Trophoblast cell (in vitro differentiated cells and primary cell): ENCODE data around the gene GFM1.

ENCODE experiments used
- DNase-seq, 2 donors: peaks; one replicate each; pipeline ENCODE4 v3.0.0-alpha.2; 2016
- H2AFZ ChIP-seq: 2 replicates; pipeline ENCODE4 v1.6.1; 2013; ENCODE audit warnings: low read length, moderate library complexity, mild to moderate bottlenecking; ENCODE audit not compliant: insufficient read depth, poor library complexity
- H2AK5ac ChIP-seq: 2 replicates; pipeline ENCODE4 v1.6.1; 2013; ENCODE audit warnings: mild to moderate bottlenecking, low read length
- H2BK120ac ChIP-seq: 2 replicates; pipeline ENCODE4 v1.6.1; 2013; ENCODE audit warnings: low read length, mild to moderate bottlenecking, moderate library complexity; ENCODE audit not compliant: insufficient read depth, poor library complexity
- H2BK12ac ChIP-seq: 2 replicates; pipeline ENCODE4 v1.6.1; 2013; ENCODE audit warnings: mild to moderate bottlenecking, low read length, moderate library complexity
- H2BK5ac ChIP-seq: 2 replicates; pipeline ENCODE4 v1.6.1; 2013; ENCODE audit warnings: low read length, low read depth, moderate library complexity, mild to moderate bottlenecking; ENCODE audit not compliant: poor library complexity
- H3K14ac ChIP-seq: 2 replicates; pipeline ENCODE4 v1.6.1; 2013; ENCODE audit warnings: mild to moderate bottlenecking, low read length
- H3K18ac ChIP-seq: 2 replicates; pipeline ENCODE4 v1.6.1; 2013; ENCODE audit warnings: mild to moderate bottlenecking, low read length
- H3K23ac ChIP-seq: 2 replicates; pipeline ENCODE4 v1.6.1; 2013; ENCODE audit warnings: low read length
- H3K27ac ChIP-seq: 2 replicates; pipeline ENCODE4 v1.5.1; 2013; ENCODE audit warnings: low read depth, mild to moderate bottlenecking, inconsistent platforms, low read length, moderate library complexity
- H3K27me3 ChIP-seq: 2 replicates; pipeline ENCODE4 v1.6.1; 2013; ENCODE audit warnings: inconsistent platforms, mild to moderate bottlenecking, low read length, moderate library complexity; ENCODE audit not compliant: insufficient read depth
- H3K36me3 ChIP-seq, 2 experiments: 1 replicate in 1 of 2; 2 replicates in 1 of 2; pipeline ENCODE4 v1.6.1; 2013; ENCODE audit warnings: low read length in 2 of 2, mild to moderate bottlenecking in 2 of 2, moderate library complexity in 1 of 2; ENCODE audit not compliant: insufficient read depth in 2 of 2, control insufficient read depth in 1 of 2
- H3K4ac ChIP-seq: 2 replicates; pipeline ENCODE4 v1.6.1; 2013; ENCODE audit warnings: low read depth, mild to moderate bottlenecking, low read length, moderate library complexity
- H3K4me1 ChIP-seq, 2 experiments: 1 replicate in 1 of 2; 2 replicates in 1 of 2; pipeline ENCODE4 v1.6.1; 2013; ENCODE audit warnings: low read length in 2 of 2, mild to moderate bottlenecking in 2 of 2, moderate library complexity in 1 of 2; ENCODE audit not compliant: insufficient read depth in 2 of 2, control insufficient read depth in 1 of 2
- H3K4me2 ChIP-seq: 2 replicates; pipeline ENCODE4 v1.6.1; 2013; ENCODE audit warnings: inconsistent platforms, mild to moderate bottlenecking, low read length, moderate library complexity
- H3K4me3 ChIP-seq: 2 replicates; pipeline ENCODE4 v1.5.1; 2013; ENCODE audit warnings: mild to moderate bottlenecking, low read depth, low read length, inconsistent platforms
- H3K79me1 ChIP-seq: one replicate; pipeline ENCODE4 v1.6.1; 2013; ENCODE audit warnings: low read length
- H3K79me2 ChIP-seq: 2 replicates; pipeline ENCODE4 v1.6.1; 2013; ENCODE audit warnings: low read length, mild to moderate bottlenecking; ENCODE audit not compliant: control insufficient read depth, insufficient read depth, poor library complexity
- H3K9ac ChIP-seq: 2 replicates; pipeline ENCODE4 v1.6.1; 2013; ENCODE audit warnings: mild to moderate bottlenecking, low read length
- H3K9me3 ChIP-seq: 2 replicates; pipeline ENCODE4 v1.6.1; 2013; ENCODE audit warnings: low read depth, mild to moderate bottlenecking, control low read depth, inconsistent platforms, low read length; ENCODE audit not compliant: insufficient read depth
- H4K12ac ChIP-seq: 2 replicates; pipeline ENCODE4 v1.6.1; 2013; ENCODE audit warnings: low read depth, mild to moderate bottlenecking, low read length, moderate library complexity
- H4K8ac ChIP-seq: 2 replicates; pipeline ENCODE4 v1.6.1; 2013; ENCODE audit warnings: low read depth, mild to moderate bottlenecking, low read length, moderate library complexity
- H4K91ac ChIP-seq: one replicate; pipeline ENCODE4 v1.6.1; 2013; ENCODE audit warnings: low read depth, mild to moderate bottlenecking, low read length, moderate library complexity
- WGBS: extraction: QIAGEN DNeasy Blood & Tissue Kit; methylation state at CpG from one replicate; pipeline ENCODE4 v1.1.7; 2013; ENCODE audit warnings: missing lambda C conversion rate; ENCODE audit not compliant: insufficient read length, insufficient coverage; ENCODE audit errors: extremely low coverage; 5-methylcytosine and 5-hydroxymethylcytosine counted together

Gene GFM1

DNA sequence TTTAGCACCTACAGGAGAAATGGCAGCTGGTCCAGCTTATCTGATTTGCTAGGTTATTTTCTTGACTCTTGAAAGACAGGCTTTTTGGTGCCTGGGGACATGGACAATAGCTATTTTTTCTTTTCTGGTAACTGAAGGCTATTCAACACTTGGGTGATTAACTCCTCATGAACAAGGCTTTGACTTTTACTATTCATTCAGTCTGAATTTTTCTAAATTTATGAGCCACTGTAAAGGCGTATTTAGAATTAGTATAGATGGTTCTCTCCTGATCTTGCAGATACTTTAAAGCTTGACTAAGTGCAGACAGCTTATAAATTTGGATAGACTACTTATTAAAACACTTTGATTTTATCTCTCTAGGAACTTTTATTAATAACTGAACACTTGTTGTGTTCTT, 18.4 kb upstream of the GFM1 start:
- Histone ChIP-seq H3K36me3 (no peaks in the 10 kb centered on the region), H3K79me1 (no peaks in the 10 kb centered on the region), H3K4me3 (no peak overlapping the region), H3K9me3 (peaks cover 4% of the 10 kb centered on the region), H3K4me2 (no peak overlapping the region), H4K12ac (no peak overlapping the region), H3K9ac (no peak overlapping the region), H4K91ac (no peak overlapping the region), H2BK5ac (no peak overlapping the region), H3K4ac (no peak overlapping the region), H3K79me2 (no peaks in the 10 kb centered on the region), H3K18ac (no peak overlapping the region), H3K23ac (no peak overlapping the region), H2AFZ (no peak overlapping the region), H3K14ac (no peak overlapping the region), H3K4me1 (no peaks in the 10 kb centered on the region), H2AK5ac (no peak overlapping the region), H2BK12ac (no peak overlapping the region), H2BK120ac (no peak overlapping the region), H3K27ac (no peak overlapping the region), H4K8ac (no peak overlapping the region), H3K27me3 (no peaks in the 10 kb centered on the region)
- WGBS: no CpG with 5 or more reads among the region's 1 CpG
- DNase-seq: peak in 1 of 2 donors; percentile 13

GRCh38 chr3:158631981-158632380, 12.3 kb upstream of the GFM1 start:
- no peak for DNase-seq
- no peak overlapping the region for H3K4me2 ChIP-seq

GRCh38 chr3:158640646-158641045, 3.7 kb upstream of the GFM1 start:
- H3K27ac ChIP-seq: no peak overlapping the region
- H2AK5ac ChIP-seq: no peak overlapping the region
- no peak overlapping the region for H2BK12ac ChIP-seq
- no peak overlapping the region for H3K4ac ChIP-seq
- no peaks in the 10 kb centered on the region for H3K9me3 ChIP-seq
- H2BK5ac ChIP-seq: no peak overlapping the region
- peaks cover 3% of the 10 kb centered on the region for H3K79me2 ChIP-seq
- no peak overlapping the region for H3K9ac ChIP-seq
- H2AFZ ChIP-seq: no peak overlapping the region
- no peak overlapping the region for H3K14ac ChIP-seq
- no peak overlapping the region for H3K18ac ChIP-seq
- no peak overlapping the region for H3K4me2 ChIP-seq
- H4K12ac ChIP-seq: no peak overlapping the region
- H3K4me3 ChIP-seq: no peak overlapping the region
- no peak overlapping the region for H2BK120ac ChIP-seq
- H3K27me3 ChIP-seq: no peaks in the 10 kb centered on the region
- H3K4me1 ChIP-seq: no peaks in the 10 kb centered on the region
- no peak overlapping the region for H4K8ac ChIP-seq
- no peak overlapping the region for H3K23ac ChIP-seq
- no CpG with 5 or more reads among the region's 7 CpGs for WGBS
- no peak for DNase-seq
- H4K91ac ChIP-seq: no peak overlapping the region
- no peaks in the 10 kb centered on the region for H3K36me3 ChIP-seq
- H3K79me1 ChIP-seq: peaks cover 3% of the 10 kb centered on the region

More at GRCh38 chr3:158631981-158632380, 12.3 kb upstream of the GFM1 start:
- no peaks in the 10 kb centered on the region for H3K27me3 ChIP-seq
- H4K8ac ChIP-seq: no peak overlapping the region
- no peak overlapping the region for H2BK12ac ChIP-seq
- no peaks in the 10 kb centered on the region for H3K4me1 ChIP-seq
- H3K4ac ChIP-seq: no peak overlapping the region
- no peaks in the 10 kb centered on the region for H3K36me3 ChIP-seq
- H3K79me1 ChIP-seq: no peaks in the 10 kb centered on the region
- H3K9me3 ChIP-seq: no peaks in the 10 kb centered on the region
- H3K9ac ChIP-seq: no peak overlapping the region
- no peak overlapping the region for H2AFZ ChIP-seq
- no peak overlapping the region for H3K18ac ChIP-seq
- H3K27ac ChIP-seq: no peak overlapping the region
- H3K14ac ChIP-seq: no peak overlapping the region
- no peak overlapping the region for H2BK120ac ChIP-seq
- H4K91ac ChIP-seq: no peak overlapping the region
- H2BK5ac ChIP-seq: no peak overlapping the region
- no peak overlapping the region for H4K12ac ChIP-seq
- H3K4me3 ChIP-seq: no peak overlapping the region
- no peak overlapping the region for H3K23ac ChIP-seq
- no peak overlapping the region for H2AK5ac ChIP-seq
- H3K79me2 ChIP-seq: no peaks in the 10 kb centered on the region

DNA sequence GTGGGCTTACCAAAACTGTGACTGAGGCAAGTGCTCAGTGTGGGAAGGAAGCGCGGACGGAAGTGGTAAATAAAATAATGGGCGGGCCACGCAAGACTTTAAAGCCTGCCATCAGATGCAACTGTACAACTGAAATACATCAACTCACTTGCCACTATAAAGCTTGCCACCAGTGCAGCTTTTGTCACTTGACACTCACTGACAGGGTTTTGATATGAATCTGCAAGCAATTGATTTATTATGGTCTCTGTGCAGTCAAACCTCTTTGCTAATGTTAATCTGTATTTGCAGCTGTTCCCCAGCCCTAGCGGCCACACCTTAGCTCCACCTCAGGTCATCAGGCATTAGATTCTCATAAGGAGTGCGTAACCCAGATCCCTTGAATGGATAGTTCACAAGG, 2.3 kb upstream of the GFM1 start:
- no peak overlapping the region for H2BK120ac ChIP-seq
- no peak overlapping the region for H4K8ac ChIP-seq
- DNase-seq: no peak
- no peak overlapping the region for H3K23ac ChIP-seq
- H2BK12ac ChIP-seq: no peak overlapping the region
- no peak overlapping the region for H3K18ac ChIP-seq
- no peak overlapping the region for H3K4me3 ChIP-seq
- no peak overlapping the region for H3K14ac ChIP-seq
- no peak overlapping the region for H4K12ac ChIP-seq
- no peak overlapping the region for H3K9ac ChIP-seq
- no peak overlapping the region for H4K91ac ChIP-seq
- H3K4ac ChIP-seq: no peak overlapping the region
- H3K27me3 ChIP-seq: no peaks in the 10 kb centered on the region
- H2AK5ac ChIP-seq: no peak overlapping the region
- H3K79me2 ChIP-seq: peaks cover 3% of the 10 kb centered on the region
- H2BK5ac ChIP-seq: no peak overlapping the region
- H3K9me3 ChIP-seq: no peaks in the 10 kb centered on the region
- H3K4me1 ChIP-seq: no peaks in the 10 kb centered on the region
- WGBS: no CpG with 5 or more reads among the region's 7 CpGs
- peaks cover 3% of the 10 kb centered on the region for H3K79me1 ChIP-seq
- H3K36me3 ChIP-seq: peaks cover 3% of the 10 kb centered on the region in 2 experiments
- H2AFZ ChIP-seq: no peak overlapping the region
- no peak overlapping the region for H3K4me2 ChIP-seq
- H3K27ac ChIP-seq: no peak overlapping the region
